Panc1 (cell line): ENCODE data around the gene STK10. TPM values are rescaled to one million over a fixed set of nuclear protein-coding genes. Genes with fewer than 3 reads are reported as not detected.

Source experiments
- ATAC-seq: fragments of 200-7000 bp; cut with Tn5 transposase; 2 replicates; pipeline ENCODE4 v1.9.1; 2020; ENCODE audit warnings: mild to moderate bottlenecking, moderate library complexity
- BruUV-seq: library from RNA; stranded (reverse); fragments of 400-500 nt; replicated peaks from 2 replicates; lab custom pipeline; 2021; lab: Mats Ljungman, UMichigan
- CTCF ChIA-PET: fragments of 300-600 bp; sonication (Branson Sonifier 250); formaldehyde crosslinking; loops from one replicate; lab custom pipeline; 2022; ENCODE audit warnings: antibody characterized with exemption; lab: Charles Lee
- POLR2A ChIA-PET: fragments of 300-600 bp; sonication (Branson Sonifier 250); formaldehyde crosslinking; loops from one replicate; lab custom pipeline; 2022; ENCODE audit warnings: antibody characterized with exemption; lab: Charles Lee
- DNase-seq: peaks from one replicate; pipeline ENCODE4 v3.0.0-alpha.2; 2010; ENCODE audit warnings: low read depth, low spot score
- H3K27ac ChIP-seq: 2 replicates; pipeline ENCODE4 v1.5.1; 2011; ENCODE audit warnings: mild to moderate bottlenecking, low read length, inconsistent platforms
- H3K27me3 ChIP-seq: fragments of 200-500 bp; sonication (Bioruptor generic); 2 replicates; pipeline ENCODE4 v1.6.0; 2014; ENCODE audit warnings: low read length, inconsistent platforms; ENCODE audit not compliant: control insufficient read depth, insufficient read depth
- H3K36me3 ChIP-seq: fragments of 200-500 bp; sonication (Bioruptor generic); 2 replicates; pipeline ENCODE4 v1.5.1; 2014; ENCODE audit warnings: inconsistent platforms, mild to moderate bottlenecking, low read length, moderate library complexity; ENCODE audit not compliant: control insufficient read depth, insufficient read depth
- H3K4me1 ChIP-seq: 2 replicates; pipeline ENCODE4 v1.5.1; 2011; ENCODE audit warnings: inconsistent platforms, mild to moderate bottlenecking, low read length, moderate library complexity; ENCODE audit not compliant: control insufficient read depth, insufficient read depth
- H3K4me3 ChIP-seq, 2 experiments: 2 replicates each; pipeline ENCODE4 v1.5.1; 2011 to 2012; ENCODE audit warnings: low read depth in 2 of 2, low read length in 2 of 2, mild to moderate bottlenecking in 2 of 2, inconsistent platforms in 1 of 2, moderate library complexity in 1 of 2
- H3K9me3 ChIP-seq: fragments of 200-500 bp; sonication (Bioruptor generic); 2 replicates; pipeline ENCODE4 v1.5.1; 2014; ENCODE audit warnings: low read depth, mild to moderate bottlenecking, inconsistent platforms, low read length, moderate library complexity; ENCODE audit not compliant: control insufficient read depth, insufficient read depth
- CTCF ChIP-seq: fragments of 450-650 bp; IDR thresholded peaks from 2 replicates; pipeline ENCODE4 v1.5.1; 2017; ENCODE audit warnings: mild to moderate bottlenecking
- POLR2AphosphoS5 ChIP-seq: IDR thresholded peaks from 2 replicates; pipeline ENCODE4 v1.6.1; 2012; ENCODE audit warnings: mild to moderate bottlenecking, low read depth, low read length, moderate library complexity
- REST ChIP-seq, 2 experiments: IDR thresholded peaks; 2 replicates each; pipeline ENCODE4 v1.6.1; 2011 to 2012; ENCODE audit warnings: low read depth in 2 of 2, control low read depth in 1 of 2, low read length in 1 of 2, mild to moderate bottlenecking in 1 of 2, moderate library complexity in 1 of 2; ENCODE audit not compliant: insufficient read depth in 1 of 2
- SIN3A ChIP-seq: IDR thresholded peaks from 2 replicates; pipeline ENCODE4 v1.6.1; 2012; ENCODE audit warnings: low read depth, mild to moderate bottlenecking, low read length, moderate library complexity, borderline replicate concordance; ENCODE audit not compliant: insufficient read depth
- TCF7L2 ChIP-seq: IDR thresholded peaks from 2 replicates; pipeline ENCODE4 v1.6.1; 2011; ENCODE audit warnings: mild to moderate bottlenecking, low read depth, low read length, inconsistent platforms
- in situ Hi-C: cut with HindIII; loops from 2 replicates; pipeline ENCODE4 v1.10.0; 2016; ENCODE audit warnings: low sequenced_read_pairs, low pct_unique_long_range_greater_than_20kb
- intact Hi-C: fragments of 100-400 bp; cut with micrococcal nuclease; formaldehyde crosslinking; loops from one replicate; pipeline ENCODE4 v1.10.0; 2022; ENCODE audit not compliant: unreplicated experiment
- total RNA-seq: library from RNA; stranded (reverse); gene quantifications from one replicate; pipeline ENCODE4 v1.2.1, GENCODE V29; 2021; ENCODE audit not compliant: unreplicated experiment

STK10 gene
- total RNA-seq, 1 experiment from 2014 or later: 34.9 TPM

- no peak overlapping the region for H3K27ac ChIP-seq
- H3K4me3 ChIP-seq: no peak overlapping the region
- no TSS peak for BruUV-seq
- in situ Hi-C loops: no loop called here
- no peaks in the 10 kb centered on the region for H3K27me3 ChIP-seq
- ATAC-seq (no peak), DNase-seq (no peak)
- no peaks in the 10 kb centered on the region for H3K4me1 ChIP-seq
- ChIA-PET CTCF (interaction anchor here (0.6 kb wide), 1 partner anchor 22 kb away, joined by 3 read pairs; no protein-coding TSS in a partner anchor), POLR2A (interaction anchor here (0.7 kb wide), 1 partner anchor 15 kb away, joined by 16 read pairs; no protein-coding TSS in a partner anchor)
- H3K9me3 ChIP-seq: no peaks in the 10 kb centered on the region
- intact Hi-C loops: no loop called here
- H3K36me3 ChIP-seq: no peaks in the 10 kb centered on the region
- no peak for TF ChIP-seq REST (IDR thresholded peaks at IDR 0.05; ENCODE audit: insufficient read depth in 1 of 2, low read depth in 2 of 2, low read length in 1 of 2)
- no peak for TF ChIP-seq SIN3A
- TF ChIP-seq POLR2AphosphoS5: no peak
- no peak for TF ChIP-seq TCF7L2
- TF ChIP-seq CTCF: no peak
Measured at GRCh38 chr5:172038167-172038566, 149.9 kb downstream of the STK10 start.

GRCh38 chr5:172035049-172035448, 153.0 kb downstream of the STK10 start:
- intact Hi-C loops (no loop called here), in situ Hi-C loops (no loop called here)
- Histone ChIP-seq H3K27me3 (no peaks in the 10 kb centered on the region), H3K27ac (no peak overlapping the region), H3K9me3 (no peaks in the 10 kb centered on the region), H3K4me1 (no peaks in the 10 kb centered on the region), H3K36me3 (no peaks in the 10 kb centered on the region), H3K4me3 (no peak overlapping the region)
- no TSS peak for BruUV-seq
- POLR2A ChIA-PET: no interaction called here
- ATAC-seq (no peak), DNase-seq (no peak)
- CTCF ChIA-PET: interaction anchor here (0.6 kb wide), 1 partner anchor 127 kb away, joined by 3 read pairs; no protein-coding TSS in a partner anchor
- no peak for TF ChIP-seq SIN3A
- TF ChIP-seq REST (IDR thresholded peaks at IDR 0.05; ENCODE audit: insufficient read depth in 1 of 2, low read depth in 2 of 2, low read length in 1 of 2): no peak
- no peak for TF ChIP-seq CTCF
- TF ChIP-seq TCF7L2: no peak
- TF ChIP-seq POLR2AphosphoS5: no peak
